ENCODE results near the gene PIKFYVE.
"Not testable (repeated sequence)": the region's sequence is repeated elsewhere in the genome, so short reads cannot be mapped to it uniquely, and the experiment has no call there.

The PIKFYVE gene

GRCh38 chr2:208297961-208298360 is 31.9 kb downstream of the PIKFYVE start:
- DNase-seq (ENCODE audit: low read depth in 2 of 2, low spot score in 1 of 2), result no peak

- no peak for DNase-seq (ENCODE audit: low read depth in 2 of 2, low spot score in 1 of 2)
These were observed 35.0 kb downstream of the PIKFYVE start for GRCh38 chr2:208300847-208301618.

GRCh38 chr2:208304157-208304556 is 38.1 kb downstream of the PIKFYVE start:
- no peak for DNase-seq (ENCODE audit: low read depth in 2 of 2, low spot score in 1 of 2)

GRCh38 chr2:208304695-208305094 is 38.6 kb downstream of the PIKFYVE start:
- DNase-seq (ENCODE audit: low read depth in 2 of 2, low spot score in 1 of 2), result no peak

GRCh38 chr2:208306291-208306690 is 40.2 kb downstream of the PIKFYVE start:
- no peak for DNase-seq (ENCODE audit: low read depth in 2 of 2, low spot score in 1 of 2)

GRCh38 chr2:208311321-208311720 is 45.3 kb downstream of the PIKFYVE start:
- DNase-seq (ENCODE audit: low read depth in 2 of 2, low spot score in 1 of 2), result no peak

- DNase-seq (ENCODE audit: low read depth in 2 of 2, low spot score in 1 of 2), result no peak
These were observed 45.9 kb downstream of the PIKFYVE start for GRCh38 chr2:208311954-208312353.

GRCh38 chr2:208315081-208315788 is 49.2 kb downstream of the PIKFYVE start:
- DNase-seq (ENCODE audit: low read depth in 2 of 2, low spot score in 1 of 2), result no peak

GRCh38 chr2:208318127-208318526 is 52.1 kb downstream of the PIKFYVE start:
- DNase-seq (ENCODE audit: low read depth in 2 of 2, low spot score in 1 of 2), result no peak

GRCh38 chr2:208319391-208319790 is 53.3 kb downstream of the PIKFYVE start:
- no peak for DNase-seq (ENCODE audit: low read depth in 2 of 2, low spot score in 1 of 2)

GRCh38 chr2:208320686-208321085 is 54.6 kb downstream of the PIKFYVE start:
- no peak for DNase-seq (ENCODE audit: low read depth in 2 of 2, low spot score in 1 of 2)

- DNase-seq (ENCODE audit: low read depth in 2 of 2, low spot score in 1 of 2), result no peak
These were observed 60.0 kb downstream of the PIKFYVE start for GRCh38 chr2:208326016-208326415.

- DNase-seq (ENCODE audit: low read depth in 2 of 2, low spot score in 1 of 2), result no peak
These were observed 63.4 kb downstream of the PIKFYVE start for GRCh38 chr2:208329485-208329884.

- DNase-seq (ENCODE audit: low read depth in 2 of 2, low spot score in 1 of 2), result no peak
These were observed 68.2 kb downstream of the PIKFYVE start for GRCh38 chr2:208334230-208334629.

GRCh38 chr2:208346756-208347155 is 80.7 kb downstream of the PIKFYVE start:
- no peak for DNase-seq (ENCODE audit: low read depth in 2 of 2, low spot score in 1 of 2)

- DNase-seq (ENCODE audit: low read depth in 2 of 2, low spot score in 1 of 2), result no peak
These were observed 84.6 kb downstream of the PIKFYVE start for GRCh38 chr2:208350610-208351009.

GRCh38 chr2:208352644-208353567 is 86.9 kb downstream of the PIKFYVE start:
- DNase-seq (ENCODE audit: low read depth in 2 of 2, low spot score in 1 of 2), result no peak

- no peak for DNase-seq (ENCODE audit: low read depth in 2 of 2, low spot score in 1 of 2)
These were observed 88.9 kb downstream of the PIKFYVE start for GRCh38 chr2:208354964-208355381.

GRCh38 chr2:208356420-208356819 is 90.4 kb downstream of the PIKFYVE start:
- not testable (repeated sequence) for DNase-seq (ENCODE audit: low read depth in 2 of 2, low spot score in 1 of 2)

GRCh38 chr2:208356846-208357574 is 91.0 kb downstream of the PIKFYVE start:
- DNase-seq (ENCODE audit: low read depth in 2 of 2, low spot score in 1 of 2), result no peak

Data from stimulated activated CD8-positive, alpha-beta memory T cell treated with anti-CD3 and anti-CD28 coated beads, Interleukin-4, amount 100 ng/mL, for 4 hours (primary cell).